Activated T-helper 2 cell treated with anti-CD3 and anti-CD28 coated beads, Interferon-gamma antibody, Interleukin-2, Interleukin-4, amounts not matched to agents 10 μg/mL and 5 μg/mL and 100 μg/mL, durations not matched to agents 14 hours and 24 hours and 36 hours (primary cell): Measurements from ENCODE around the gene BPIFB4. TPM values are rescaled to one million over a fixed set of nuclear protein-coding genes. Genes with fewer than 3 reads are reported as not detected.
"Not testable (repeated sequence)": the region's sequence is repeated elsewhere in the genome, so short reads cannot be mapped to it uniquely, and the experiment has no call there.

Experiments used
- DNase-seq: peaks from one replicate; pipeline ENCODE4 v3.0.0; 2021; ENCODE audit warnings: low spot score
- H3K27ac Mint-ChIP-seq: one replicate; pipeline ENCODE4 v1.8.0; 2021; ENCODE audit warnings: mixed read lengths
- H3K27me3 Mint-ChIP-seq: one replicate; pipeline ENCODE4 v1.8.0; 2021; ENCODE audit warnings: low read depth, mixed read lengths
- H3K36me3 Mint-ChIP-seq: one replicate; pipeline ENCODE4 v1.8.0; 2021; ENCODE audit warnings: low read depth, mixed read lengths
- H3K4me1 Mint-ChIP-seq: one replicate; pipeline ENCODE4 v1.8.0; 2021; ENCODE audit warnings: low read depth, mixed read lengths
- H3K4me3 Mint-ChIP-seq: one replicate; pipeline ENCODE4 v1.8.0; 2021; ENCODE audit warnings: low read depth, mild to moderate bottlenecking, moderate library complexity, mixed read lengths
- H3K9me3 Mint-ChIP-seq: one replicate; pipeline ENCODE4 v1.8.0; 2021; ENCODE audit warnings: mixed read lengths
- intact Hi-C: fragments of 100-400 bp; cut with micrococcal nuclease; formaldehyde crosslinking; loops from one replicate; pipeline ENCODE4 v1.15.1; 2023
- total RNA-seq: library from RNA; stranded (reverse); gene quantifications from 2 replicates; pipeline ENCODE4 v1.2.3, GENCODE V29; 2022

Gene BPIFB4
- total RNA-seq, 1 donor from 2014 or later: not detected

DNA sequence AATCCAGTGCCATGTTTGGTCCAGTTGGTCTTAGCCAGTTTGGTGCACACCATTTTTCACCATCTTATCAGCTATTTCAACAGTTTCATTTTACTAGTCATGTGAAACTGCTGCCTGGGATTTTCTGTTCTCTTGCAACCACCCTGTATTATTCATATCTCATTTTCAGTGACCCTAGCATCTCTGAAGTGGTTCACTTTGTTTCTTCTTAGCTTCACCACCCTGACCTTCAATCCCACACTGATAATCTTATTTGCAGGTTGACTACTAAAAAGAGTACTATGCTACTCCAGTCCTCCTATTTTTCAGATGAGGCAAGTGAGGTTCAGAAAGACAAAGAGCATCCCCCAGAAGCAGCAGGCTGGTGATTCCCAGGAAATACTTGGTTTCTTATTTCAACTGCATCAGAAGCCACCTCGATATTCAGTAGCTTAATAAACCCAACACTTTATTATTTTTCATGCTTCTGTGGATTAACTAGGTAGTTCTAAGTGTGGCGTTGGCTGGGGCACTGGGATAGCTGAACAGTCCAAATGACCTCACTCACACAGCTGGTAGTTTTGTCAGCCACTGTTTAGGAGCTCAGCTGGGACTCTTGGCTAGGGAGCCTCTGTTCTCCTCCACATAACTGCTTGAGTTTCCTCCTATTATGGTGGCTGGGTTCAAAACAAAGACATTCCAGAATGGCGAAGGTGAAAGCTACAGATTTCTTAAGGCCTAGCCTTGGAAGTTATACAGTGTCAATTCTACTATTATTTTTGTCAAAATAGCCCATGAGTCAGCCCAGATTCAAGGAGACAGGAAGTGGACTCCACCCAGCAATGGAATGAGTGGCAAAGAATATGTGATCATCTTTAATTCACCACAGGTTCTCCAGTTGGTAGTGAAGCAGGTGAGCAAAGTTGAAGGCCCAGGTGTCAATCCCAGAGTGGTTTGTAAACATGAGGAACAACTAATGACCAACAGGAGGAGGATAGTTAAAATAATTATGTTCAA lies 40.6 kb downstream of the BPIFB4 start:
- Mint-ChIP-seq H3K27ac (no peak overlapping the region), H3K27me3 (peaks cover 4% of the 10 kb centered on the region), H3K4me1 (peaks cover 14% of the 10 kb centered on the region), H3K9me3 (peaks cover 13% of the 10 kb centered on the region), H3K4me3 (no peak overlapping the region), H3K36me3 (no peaks in the 10 kb centered on the region)
- intact Hi-C loops: no loop called here
- DNase-seq: no peak

DNA sequence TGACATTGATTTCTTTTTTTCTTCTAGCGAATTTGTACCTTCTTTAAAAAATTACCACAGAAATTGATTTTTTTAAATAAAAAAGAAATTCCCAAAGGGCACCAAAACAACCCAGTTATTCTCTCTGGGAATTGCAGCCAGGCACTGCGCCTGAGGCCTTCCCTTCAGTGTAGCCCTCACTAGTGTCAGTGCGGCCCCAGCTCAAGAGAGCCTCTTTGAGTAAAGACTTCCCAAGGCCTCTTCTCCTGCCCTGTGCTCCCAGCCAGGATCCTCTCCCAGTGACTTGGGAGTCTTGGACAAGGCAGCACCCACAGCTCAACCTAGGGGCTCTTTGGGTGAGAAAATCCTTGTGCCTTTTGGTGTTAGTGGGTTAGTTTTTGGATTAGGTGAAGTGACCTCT lies 41.5 kb downstream of the BPIFB4 start:
- H3K36me3 Mint-ChIP-seq: no peaks in the 10 kb centered on the region
- H3K27me3 Mint-ChIP-seq: peaks cover 4% of the 10 kb centered on the region

GRCh38 chr20:33122297-33122696 lies 42.9 kb downstream of the BPIFB4 start:
- DNase-seq, H3K27me3 Mint-ChIP-seq, H3K4me3 Mint-ChIP-seq, H3K27ac Mint-ChIP-seq, intact Hi-C loops, H3K36me3 Mint-ChIP-seq: not testable (repeated sequence)
- Mint-ChIP-seq H3K9me3 (peaks cover 13% of the 10 kb centered on the region), H3K4me1 (peaks cover 14% of the 10 kb centered on the region)

More for the DNA sequence above, 41.5 kb downstream of the BPIFB4 start:
- no peak overlapping the region for H3K4me3 Mint-ChIP-seq
- intact Hi-C loops: no loop called here
- peaks cover 13% of the 10 kb centered on the region for H3K9me3 Mint-ChIP-seq
- H3K27ac Mint-ChIP-seq: no peak overlapping the region
- peaks cover 14% of the 10 kb centered on the region for H3K4me1 Mint-ChIP-seq
- no peak for DNase-seq

- Mint-ChIP-seq H3K27me3 (peaks cover 10% of the 10 kb centered on the region), H3K9me3 (peaks cover 13% of the 10 kb centered on the region), H3K36me3 (no peaks in the 10 kb centered on the region), H3K27ac (no peak overlapping the region), H3K4me1 (peaks cover 12% of the 10 kb centered on the region), H3K4me3 (no peak overlapping the region)
- intact Hi-C loops: no loop called here
- DNase-seq: no peak
Measured at GRCh38 chr20:33124261-33124660, 44.8 kb downstream of the BPIFB4 start.

- Mint-ChIP-seq H3K27me3 (peaks cover 15% of the 10 kb centered on the region), H3K4me1 (peaks cover 6% of the 10 kb centered on the region), H3K27ac (no peak overlapping the region), H3K9me3 (peaks cover 13% of the 10 kb centered on the region), H3K36me3 (no peaks in the 10 kb centered on the region), H3K4me3 (no peak overlapping the region)
- intact Hi-C loops: no loop called here
- DNase-seq: no peak
Measured at GRCh38 chr20:33124994-33125393, 45.6 kb downstream of the BPIFB4 start.

GRCh38 chr20:33125983-33126382 lies 46.5 kb downstream of the BPIFB4 start:
- Mint-ChIP-seq H3K4me1 (no peaks in the 10 kb centered on the region), H3K4me3 (no peak overlapping the region), H3K9me3 (peaks cover 8% of the 10 kb centered on the region), H3K27me3 (peaks cover 15% of the 10 kb centered on the region), H3K36me3 (no peaks in the 10 kb centered on the region), H3K27ac (no peak overlapping the region)
- no peak for DNase-seq
- intact Hi-C loops: no loop called here

GRCh38 chr20:33127422-33128097 lies 48.1 kb downstream of the BPIFB4 start:
- no peaks in the 10 kb centered on the region for H3K36me3 Mint-ChIP-seq
- no peak for DNase-seq
- no peak overlapping the region for H3K4me3 Mint-ChIP-seq
- no peaks in the 10 kb centered on the region for H3K4me1 Mint-ChIP-seq
- H3K9me3 Mint-ChIP-seq: no peaks in the 10 kb centered on the region
- H3K27ac Mint-ChIP-seq: no peak overlapping the region
- H3K27me3 Mint-ChIP-seq: peaks cover 13% of the 10 kb centered on the region
- intact Hi-C loops: no loop called here

- intact Hi-C loops: no loop called here
- no peaks in the 10 kb centered on the region for H3K9me3 Mint-ChIP-seq
- peaks cover 11% of the 10 kb centered on the region for H3K27me3 Mint-ChIP-seq
- DNase-seq: no peak
- H3K36me3 Mint-ChIP-seq: no peaks in the 10 kb centered on the region
- no peak overlapping the region for H3K4me3 Mint-ChIP-seq
- H3K4me1 Mint-ChIP-seq: no peaks in the 10 kb centered on the region
- H3K27ac Mint-ChIP-seq: no peak overlapping the region
Measured at GRCh38 chr20:33130568-33131061, 51.2 kb downstream of the BPIFB4 start.

GRCh38 chr20:33131949-33132473 lies 52.6 kb downstream of the BPIFB4 start:
- Mint-ChIP-seq H3K27me3 (peaks cover 8% of the 10 kb centered on the region), H3K27ac (no peak overlapping the region), H3K4me3 (no peak overlapping the region), H3K36me3 (no peaks in the 10 kb centered on the region), H3K9me3 (no peaks in the 10 kb centered on the region), H3K4me1 (no peaks in the 10 kb centered on the region)
- no peak for DNase-seq
- intact Hi-C loops: no loop called here

DNA sequence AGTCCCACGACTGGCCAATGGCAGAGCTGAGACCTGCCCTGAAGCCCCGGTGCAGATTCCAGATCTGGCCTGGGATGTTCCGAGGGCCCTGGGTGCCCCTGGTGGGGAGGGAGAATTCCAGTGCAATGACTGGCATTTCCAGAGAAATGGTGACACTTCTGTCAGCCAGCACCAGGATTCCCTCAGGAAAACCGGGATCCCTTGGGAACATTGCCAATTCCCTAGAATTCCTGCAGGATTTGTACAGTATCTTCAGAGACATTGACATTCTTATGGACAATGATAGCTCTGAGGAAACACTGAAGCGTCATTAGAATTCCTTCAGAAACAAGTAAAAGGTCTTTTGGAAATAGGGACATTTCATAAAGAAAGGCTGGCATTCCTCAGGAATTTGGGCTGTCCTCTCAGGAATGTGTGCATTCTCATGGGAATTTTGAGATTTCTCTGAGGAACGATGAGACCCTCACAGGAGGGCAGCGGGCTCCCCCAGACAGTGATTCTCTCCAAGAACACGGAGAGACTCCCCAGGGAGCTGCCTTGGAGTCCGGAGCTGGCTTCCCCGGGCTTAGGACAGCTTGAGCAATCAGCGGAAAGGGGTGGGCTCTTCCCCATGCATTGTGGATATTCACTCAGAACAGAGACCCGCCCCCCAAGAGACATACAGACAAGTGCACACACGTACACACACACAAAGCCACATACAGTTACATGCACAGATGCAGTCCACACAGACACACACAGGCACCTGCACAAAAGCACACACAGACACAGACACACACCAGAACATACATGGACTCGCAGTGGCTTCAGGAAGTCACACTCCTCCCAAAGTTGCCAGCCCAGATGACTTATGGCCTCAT lies 53.3 kb downstream of the BPIFB4 start:
- no peaks in the 10 kb centered on the region for H3K36me3 Mint-ChIP-seq
- no peaks in the 10 kb centered on the region for H3K9me3 Mint-ChIP-seq
- DNase-seq: no peak
- H3K4me1 Mint-ChIP-seq: no peaks in the 10 kb centered on the region
- intact Hi-C loops: no loop called here
- H3K27me3 Mint-ChIP-seq: peaks cover 8% of the 10 kb centered on the region
- H3K4me3 Mint-ChIP-seq: no peak overlapping the region
- no peak overlapping the region for H3K27ac Mint-ChIP-seq

DNA sequence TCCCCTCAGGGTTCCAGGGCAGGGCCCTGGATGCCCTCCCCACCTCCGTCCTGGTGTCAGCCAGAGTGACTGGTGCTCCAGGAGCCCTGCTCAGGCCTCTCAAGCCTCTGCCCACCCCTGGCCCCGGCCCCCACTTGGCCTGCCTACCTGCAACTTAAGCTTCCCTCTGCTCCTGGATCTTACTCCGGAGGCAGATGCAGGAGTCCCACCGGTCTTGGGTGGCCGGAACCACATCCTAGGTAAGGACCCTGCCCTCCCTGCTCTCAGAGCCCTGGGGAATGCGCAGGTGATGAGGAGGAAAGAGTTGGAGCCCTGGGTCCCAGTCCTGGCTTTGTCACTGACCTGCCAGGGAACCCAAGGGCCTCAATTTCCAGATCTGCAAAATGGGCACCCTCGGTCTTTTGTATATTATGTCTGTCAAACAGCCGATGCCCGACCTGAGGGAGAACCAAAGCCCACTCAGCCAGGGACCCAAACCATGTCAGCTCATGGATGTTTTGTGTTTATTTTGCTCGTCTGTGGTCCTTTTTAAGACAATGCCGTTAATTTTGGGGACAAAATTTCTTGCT lies 54.0 kb downstream of the BPIFB4 start:
- intact Hi-C loops: no loop called here
- H3K36me3 Mint-ChIP-seq: no peaks in the 10 kb centered on the region
- peaks cover 8% of the 10 kb centered on the region for H3K27me3 Mint-ChIP-seq
- no peaks in the 10 kb centered on the region for H3K4me1 Mint-ChIP-seq
- no peaks in the 10 kb centered on the region for H3K9me3 Mint-ChIP-seq
- H3K4me3 Mint-ChIP-seq: no peak overlapping the region
- no peak for DNase-seq
- H3K27ac Mint-ChIP-seq: no peak overlapping the region

GRCh38 chr20:33137195-33137594 lies 57.8 kb downstream of the BPIFB4 start:
- intact Hi-C loops: no loop called here
- H3K4me1 Mint-ChIP-seq: no peaks in the 10 kb centered on the region
- H3K9me3 Mint-ChIP-seq: no peaks in the 10 kb centered on the region
- H3K36me3 Mint-ChIP-seq: no peaks in the 10 kb centered on the region
- DNase-seq: no peak
- H3K27me3 Mint-ChIP-seq: peaks cover 5% of the 10 kb centered on the region
- no peak overlapping the region for H3K27ac Mint-ChIP-seq
- H3K4me3 Mint-ChIP-seq: no peak overlapping the region
